HG02678 (cell line): ENCODE measurements around the gene COMT.

Source experiments
- ATAC-seq: cut with Tn5 transposase; IDR thresholded peaks from one replicate; pipeline ENCODE4 v1.9.1; 2021; ENCODE audit warnings: mild to moderate bottlenecking, moderate library complexity; ENCODE audit not compliant: unreplicated experiment

The COMT gene

GRCh38 chr22:19980766-19981165, 39.2 kb downstream of the COMT start:
- no peak for ATAC-seq

- ATAC-seq, result no peak
These were observed 39.8 kb downstream of the COMT start for GRCh38 chr22:19981171-19981960.

DNA sequence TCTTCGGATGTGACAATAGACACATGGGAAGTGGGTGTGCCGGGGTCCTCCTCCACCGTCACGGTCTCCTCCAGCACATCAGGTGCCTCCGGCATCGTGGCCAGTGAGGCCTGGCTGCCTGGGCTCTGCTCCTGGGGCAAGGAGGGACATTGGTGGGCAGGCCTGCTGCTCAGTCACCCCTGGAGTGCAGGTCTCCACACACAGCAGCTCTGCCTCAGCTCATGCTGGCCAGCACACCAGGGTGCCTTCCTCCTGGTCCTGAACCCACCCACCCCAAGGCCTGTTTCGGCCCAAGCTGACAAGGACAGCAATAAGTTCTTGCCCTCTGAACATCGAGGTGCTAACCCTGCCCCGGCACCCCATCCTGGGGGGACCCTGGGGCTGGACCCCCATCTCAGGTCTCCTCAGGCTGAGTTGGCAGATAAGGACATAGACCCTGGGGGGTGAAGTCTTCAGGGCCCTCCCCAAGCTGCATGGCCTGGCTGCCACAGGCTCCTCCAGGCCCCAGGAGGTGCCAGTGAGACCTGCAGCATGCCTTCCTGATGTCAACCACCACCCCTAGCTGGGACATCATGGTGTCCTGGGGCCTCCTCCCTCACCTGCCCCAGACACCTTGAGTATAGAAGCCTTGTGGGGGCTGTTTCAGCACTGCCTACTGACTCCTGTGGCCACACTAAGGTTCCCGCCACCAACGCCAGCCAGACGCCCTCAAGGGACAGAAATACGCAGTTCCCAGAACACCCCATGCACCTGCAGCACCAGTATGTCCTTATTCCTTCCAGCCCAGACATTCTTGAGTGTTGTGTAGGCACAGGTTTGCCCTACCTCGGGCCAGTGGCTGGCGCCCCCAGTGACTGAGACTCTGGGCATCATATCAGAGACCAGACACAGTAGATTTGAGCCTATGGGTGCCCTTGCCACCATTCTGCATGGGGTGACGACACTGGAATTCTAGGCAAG, 40.7 kb downstream of the COMT start:
- no peak for ATAC-seq

- no peak for ATAC-seq
These were observed 41.5 kb downstream of the COMT start for GRCh38 chr22:19982991-19983578.

DNA sequence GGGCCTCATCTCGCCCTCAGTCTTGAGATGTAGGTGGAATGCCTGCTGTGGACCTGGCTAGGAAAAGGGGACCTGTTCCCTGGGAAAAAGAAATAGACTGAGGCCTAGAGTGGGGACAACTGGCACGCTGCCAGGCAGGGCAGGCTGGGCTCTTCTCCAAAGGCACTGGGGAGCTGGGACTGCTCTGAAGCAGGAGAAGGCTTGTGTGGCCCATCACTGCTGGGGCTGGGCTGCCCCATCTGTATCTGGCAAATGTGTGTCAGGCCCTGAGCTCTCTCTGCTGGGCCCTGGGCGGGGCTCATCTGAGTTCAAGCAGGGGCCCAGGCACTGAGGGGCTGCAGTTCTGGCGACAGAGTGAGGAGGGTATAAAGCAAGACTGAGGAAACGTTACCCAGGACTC, 42.2 kb downstream of the COMT start:
- no peak for ATAC-seq

DNA sequence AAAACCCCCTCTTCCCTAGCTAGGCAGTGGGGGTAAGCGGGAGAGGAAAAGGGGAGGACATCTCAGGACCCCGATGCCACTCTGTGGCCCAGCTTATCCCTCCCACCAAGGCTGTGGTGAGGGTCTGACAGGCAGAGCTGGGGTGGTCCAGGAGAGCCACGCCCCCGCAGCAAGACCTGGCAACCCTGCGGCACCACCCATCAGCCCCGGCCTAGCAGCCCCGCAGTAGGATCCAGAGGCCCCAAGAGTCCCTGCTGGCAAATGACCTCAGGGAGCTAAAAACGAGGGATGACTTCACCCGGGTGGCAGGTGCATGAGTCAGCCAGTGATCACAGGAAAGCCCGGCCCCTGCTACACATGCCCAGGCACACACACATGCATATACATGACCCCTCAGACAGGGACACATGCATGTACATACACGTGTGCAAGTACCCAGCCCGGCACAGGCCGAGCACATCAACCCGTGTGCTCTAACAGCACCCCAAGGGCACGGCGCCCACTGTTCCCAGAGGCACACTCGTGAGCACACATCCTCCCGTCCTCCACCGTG, 42.7 kb downstream of the COMT start:
- ATAC-seq, result no peak

DNA sequence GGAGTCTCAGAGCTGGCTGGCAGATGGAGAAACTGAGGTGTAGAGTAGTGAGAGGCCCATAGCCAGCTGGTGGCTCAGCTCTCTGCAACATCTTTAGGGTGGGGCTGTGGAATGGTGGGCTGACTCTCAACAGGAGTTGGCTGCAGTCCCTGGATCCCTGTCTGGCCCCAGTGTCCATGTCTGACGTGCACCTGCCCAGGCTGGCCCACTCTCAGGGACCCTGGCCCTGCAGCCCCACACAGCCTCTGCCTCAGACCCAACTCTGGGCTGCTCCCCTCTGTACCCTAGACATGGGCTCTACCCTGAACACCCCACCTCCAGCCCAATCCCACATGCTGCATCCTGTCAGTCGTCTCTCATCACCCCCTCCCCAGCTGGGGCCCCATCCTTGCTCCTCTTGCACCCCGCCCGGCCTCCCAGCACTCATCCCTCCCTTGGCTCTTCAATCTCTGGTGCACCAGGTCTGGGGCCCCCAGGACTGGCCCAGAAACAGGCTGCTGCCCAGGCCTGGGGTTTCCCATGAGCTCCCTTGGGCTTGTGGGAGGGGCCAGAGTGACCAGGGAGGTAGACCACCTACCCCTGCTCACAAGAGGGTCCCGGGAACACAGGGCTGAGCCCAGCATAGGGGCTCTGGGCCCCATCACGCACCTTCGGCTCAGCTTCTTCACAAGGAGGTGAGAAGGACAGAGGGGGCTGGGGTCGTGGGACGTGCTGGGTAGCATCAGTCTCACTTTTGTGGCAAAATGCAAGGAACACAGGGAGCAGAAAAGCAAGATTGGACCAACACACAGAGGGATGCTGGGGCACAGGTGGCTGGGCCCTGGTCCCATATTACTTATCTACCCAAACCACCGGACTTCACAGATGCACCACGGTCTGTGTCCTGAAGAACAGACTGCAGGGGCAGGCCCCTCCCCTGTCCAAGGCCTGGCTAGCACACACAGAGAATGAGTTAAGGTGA, 43.6 kb downstream of the COMT start:
- no peak for ATAC-seq

GRCh38 chr22:19986011-19986409, 44.4 kb downstream of the COMT start:
- no peak for ATAC-seq

- peak; percentile 65 for ATAC-seq
These were observed 45.1 kb downstream of the COMT start for GRCh38 chr22:19986410-19987341.

GRCh38 chr22:19987394-19988306, 46.1 kb downstream of the COMT start:
- no peak for ATAC-seq

DNA sequence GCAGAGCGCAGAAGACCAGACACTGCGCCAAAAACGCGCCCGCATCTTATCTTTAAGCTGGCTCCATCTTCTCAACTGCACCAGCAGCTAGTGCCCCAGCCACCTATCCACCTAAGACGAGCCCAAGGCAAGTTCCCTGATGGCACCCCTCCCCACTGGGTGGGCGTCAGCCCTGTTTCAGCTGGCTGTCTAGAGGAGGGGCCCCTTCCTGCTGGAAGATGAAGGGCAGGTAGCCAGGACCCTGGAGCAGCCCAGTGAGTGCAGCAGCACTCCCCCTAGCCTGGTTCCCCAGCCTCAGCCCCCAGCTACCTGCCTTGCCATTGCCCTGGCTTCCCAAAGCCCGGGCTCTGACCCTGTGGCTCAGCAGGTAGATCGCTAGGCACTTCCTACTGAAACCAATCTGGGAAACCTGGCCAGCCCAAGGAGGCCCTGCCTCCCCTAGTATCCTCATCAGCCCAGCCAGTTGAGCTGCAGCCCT, 46.8 kb downstream of the COMT start:
- ATAC-seq, result no peak

DNA sequence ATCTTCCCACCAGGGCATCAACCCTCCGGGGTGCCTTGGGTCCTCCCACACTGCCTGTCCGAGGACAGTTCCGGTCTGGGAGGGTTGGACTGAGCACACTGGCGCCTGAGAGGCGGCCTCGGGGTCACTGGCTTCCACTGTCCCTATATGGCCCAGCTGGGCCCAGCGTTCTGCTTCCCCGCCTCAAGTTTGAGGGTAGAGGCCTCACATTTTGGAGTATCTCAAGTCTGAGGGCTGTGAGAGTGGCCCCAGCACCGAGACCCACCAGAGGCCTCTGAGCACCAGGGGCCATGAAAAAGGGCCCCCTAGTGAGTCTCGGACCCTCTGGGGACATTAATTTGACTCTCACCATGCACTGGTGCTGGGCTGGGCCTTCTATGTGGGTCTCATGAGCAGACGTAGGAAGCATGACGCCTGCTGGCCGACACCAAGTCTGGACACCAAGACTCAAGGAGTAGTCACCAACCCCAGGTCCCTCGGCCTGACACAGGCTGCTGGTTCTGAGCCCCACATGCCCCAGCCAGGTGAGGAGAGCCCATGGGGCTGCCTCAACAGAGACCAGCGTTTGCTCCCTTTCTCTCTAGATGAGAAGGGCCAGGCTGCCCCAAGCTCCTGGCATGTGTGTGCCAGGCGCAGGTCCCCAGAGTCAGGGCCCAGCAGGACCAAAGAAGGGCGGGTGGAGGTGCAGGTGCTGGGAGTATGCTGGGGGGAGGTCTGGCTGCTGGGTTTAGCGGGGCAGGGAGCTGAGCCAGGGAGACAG, 47.6 kb downstream of the COMT start:
- no peak for ATAC-seq

DNA sequence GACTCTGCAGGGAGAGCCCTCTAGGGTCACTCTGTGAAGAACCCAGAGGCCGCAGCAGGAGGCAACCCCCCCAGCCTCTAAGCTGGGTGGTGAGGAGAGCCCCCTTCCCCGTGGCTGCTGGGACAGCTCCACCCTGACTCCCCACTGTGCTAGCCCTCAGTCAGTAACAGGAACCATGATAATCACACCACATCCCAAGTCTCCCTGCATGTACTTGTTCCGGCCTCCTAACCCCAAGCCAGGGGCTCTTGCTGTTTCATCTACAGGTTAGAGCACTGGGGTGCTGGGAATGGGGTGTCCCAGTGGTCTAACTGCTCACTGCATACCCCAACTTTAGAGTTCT, 48.1 kb downstream of the COMT start:
- no peak for ATAC-seq

DNA sequence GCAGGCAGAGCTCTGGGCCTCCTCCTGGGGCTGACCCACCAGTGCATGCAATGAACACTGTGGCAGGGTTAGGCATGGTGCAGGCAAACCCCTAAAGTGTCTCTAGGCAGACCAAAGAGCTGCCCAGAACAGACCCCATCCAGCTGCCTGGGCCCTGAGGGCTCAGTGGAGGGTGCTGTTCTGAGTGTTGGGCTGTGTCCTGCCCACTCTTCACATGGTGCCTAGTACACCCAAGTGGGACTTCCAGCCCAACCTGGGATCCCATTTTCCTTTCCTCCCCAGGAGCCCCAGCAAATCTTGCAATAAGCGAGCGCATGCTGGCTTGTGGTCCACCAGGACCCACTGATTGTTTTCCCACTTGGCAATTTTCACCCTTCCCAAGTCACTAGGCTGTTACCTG, 48.6 kb downstream of the COMT start:
- ATAC-seq, result no peak

DNA sequence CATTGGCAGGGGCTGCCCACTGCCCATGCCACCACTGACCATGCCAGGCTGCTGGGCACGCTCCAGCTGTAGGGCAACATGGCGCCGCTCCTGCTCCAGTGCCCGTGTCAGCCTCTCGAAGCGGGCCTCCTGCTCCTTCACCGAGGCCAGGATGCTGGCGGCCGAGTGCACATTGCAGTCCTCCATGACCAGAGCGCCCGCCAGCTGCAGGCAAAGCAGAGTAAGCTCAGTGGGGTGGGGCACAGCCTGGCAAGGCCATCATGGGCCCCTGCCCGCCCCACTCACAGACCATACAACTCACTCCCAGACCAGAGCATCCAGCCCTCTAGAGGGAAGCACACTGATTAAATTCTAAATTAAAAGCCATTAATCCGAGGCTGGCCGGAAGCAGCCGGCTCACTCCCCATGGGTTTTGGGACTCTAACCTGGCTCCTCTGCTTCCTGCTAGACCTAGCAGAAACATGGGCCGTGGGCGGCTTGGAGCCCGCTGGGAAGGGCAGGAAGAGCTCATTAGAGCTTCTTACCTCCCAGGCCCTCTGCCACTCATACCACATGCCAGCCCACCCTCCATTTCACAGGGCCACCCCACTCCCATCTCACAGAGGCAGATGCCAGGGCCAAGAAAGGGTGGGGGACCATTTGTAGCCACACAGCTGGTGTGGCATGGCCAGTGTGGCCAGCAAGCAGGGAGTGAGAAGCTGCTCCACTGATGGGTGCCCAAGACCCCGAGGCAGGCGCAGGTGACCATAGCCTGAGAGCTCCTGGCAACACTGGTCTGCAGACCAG, 49.2 kb downstream of the COMT start:
- ATAC-seq, result no peak

DNA sequence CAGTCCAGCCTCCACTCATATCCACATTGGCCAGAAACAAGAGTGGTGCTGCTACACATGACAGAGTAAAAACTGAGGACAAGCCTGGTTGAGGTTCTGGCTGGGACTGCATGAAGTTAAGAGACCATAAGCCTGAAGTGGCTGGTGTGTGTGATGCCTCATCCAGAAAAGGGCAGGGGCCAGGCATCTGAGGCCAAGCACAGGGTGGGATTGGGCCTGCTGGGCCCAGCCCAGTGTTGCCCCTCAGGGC, 49.7 kb downstream of the COMT start:
- no peak for ATAC-seq
